ENCODE data around the gene WIPF1.
A peak's percentile ranks its signal among the peaks of the same experiment; 100 is the strongest.

Gene WIPF1

DNA sequence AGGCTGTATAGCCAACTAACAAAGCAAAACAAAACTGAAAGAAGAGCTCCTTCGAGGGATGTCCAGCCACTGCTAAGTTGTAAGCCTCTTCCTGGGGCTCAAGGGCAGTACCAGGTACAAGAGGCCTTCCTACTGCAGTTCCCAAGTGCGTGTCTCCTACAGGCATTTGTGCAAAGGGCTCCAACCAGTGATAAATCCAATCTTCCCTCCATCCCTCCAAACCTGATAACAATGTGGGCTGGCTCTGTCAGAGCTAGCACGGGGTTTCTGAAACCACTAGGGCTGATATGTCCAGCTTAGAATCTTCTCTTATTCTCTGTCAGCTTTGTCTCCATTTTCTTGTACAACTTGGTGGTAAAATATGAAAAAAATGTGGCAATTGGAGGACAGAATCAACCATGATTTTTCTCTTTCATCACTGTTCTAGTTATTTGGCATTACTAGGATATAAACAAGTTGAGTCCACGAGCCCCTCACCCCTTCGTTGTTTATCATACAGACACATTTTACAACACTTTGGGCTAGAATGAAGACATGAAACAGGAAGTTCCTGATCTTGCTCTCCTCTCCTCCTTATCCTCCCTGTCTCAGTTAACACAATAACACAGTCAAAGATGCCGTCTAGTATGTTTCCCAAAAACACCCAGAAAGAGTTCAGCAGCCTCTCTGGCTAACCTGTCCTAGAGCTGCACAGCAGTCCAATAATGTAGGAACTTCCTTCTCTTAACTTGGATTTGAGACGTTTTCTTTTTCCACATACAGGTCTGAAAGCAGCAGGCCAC lies 35.4 kb upstream of the WIPF1 start:
- peak; percentile 73 for FAIRE-seq
- DNase-seq (ENCODE audit: insufficient read length): no peak
- no peak for TF ChIP-seq TAF1 (IDR thresholded peaks at IDR 0.05; ENCODE audit: borderline replicate concordance, low read depth, low read length)
- TF ChIP-seq POLR2A (IDR thresholded peaks at IDR 0.05; ENCODE audit: low read depth, low read length): peak; percentile 23
- TF ChIP-seq POLR2AphosphoS5 (IDR thresholded peaks at IDR 0.05; ENCODE audit: low read depth, low read length): no peak; the same call in 1 of the 2 replicates

DNA sequence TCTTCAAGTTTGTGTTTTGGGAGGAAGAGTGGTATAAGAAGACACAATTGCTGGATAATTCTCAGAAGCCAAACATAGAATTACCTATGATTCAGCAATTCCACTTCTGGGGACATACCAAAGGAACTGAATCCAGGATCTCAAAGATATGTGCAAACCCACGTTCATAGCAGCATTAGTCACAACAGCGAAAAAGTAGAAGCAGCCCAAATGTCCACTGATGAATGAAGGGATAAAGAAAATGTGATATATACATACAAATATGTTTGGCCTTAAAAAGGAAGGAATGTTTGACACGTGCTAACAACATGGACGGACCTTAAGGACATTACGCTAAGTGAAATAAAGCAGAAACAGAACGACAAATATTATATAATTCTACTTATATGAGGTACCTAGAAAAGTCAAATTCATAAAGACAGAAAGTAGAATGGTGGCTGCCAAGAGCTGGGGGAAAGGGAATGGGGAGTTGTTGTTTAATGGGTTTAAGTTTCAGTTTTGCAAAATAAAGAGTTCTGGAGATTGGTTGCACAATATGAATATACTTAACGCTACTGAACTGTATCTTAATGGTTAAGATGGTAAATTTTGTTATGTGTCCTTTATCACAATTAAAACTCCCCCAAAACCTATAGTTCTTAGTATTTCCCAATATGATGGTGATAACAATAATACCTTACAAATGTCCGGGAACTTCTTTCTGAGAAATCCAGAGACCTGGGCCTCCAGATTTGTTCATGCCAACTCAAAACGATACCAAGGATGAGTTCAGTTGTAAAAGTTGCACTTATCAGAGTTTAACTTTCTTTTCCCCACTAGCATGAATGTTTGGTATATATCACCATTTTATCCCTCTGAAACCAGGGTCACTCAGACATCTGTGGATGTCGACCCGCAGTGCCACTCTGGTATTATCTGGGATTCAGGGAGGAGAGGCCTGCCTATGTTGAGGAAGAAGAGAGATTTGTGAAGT lies 33.7 kb upstream of the WIPF1 start:
- TF ChIP-seq TAF1 (IDR thresholded peaks at IDR 0.05; ENCODE audit: borderline replicate concordance, low read depth, low read length): no peak
- TF ChIP-seq POLR2AphosphoS5 (IDR thresholded peaks at IDR 0.05; ENCODE audit: low read depth, low read length): no peak
- no peak for TF ChIP-seq POLR2A (IDR thresholded peaks at IDR 0.05; ENCODE audit: low read depth, low read length)
- DNase-seq (ENCODE audit: insufficient read length) (no peak), FAIRE-seq (no peak)

DNA sequence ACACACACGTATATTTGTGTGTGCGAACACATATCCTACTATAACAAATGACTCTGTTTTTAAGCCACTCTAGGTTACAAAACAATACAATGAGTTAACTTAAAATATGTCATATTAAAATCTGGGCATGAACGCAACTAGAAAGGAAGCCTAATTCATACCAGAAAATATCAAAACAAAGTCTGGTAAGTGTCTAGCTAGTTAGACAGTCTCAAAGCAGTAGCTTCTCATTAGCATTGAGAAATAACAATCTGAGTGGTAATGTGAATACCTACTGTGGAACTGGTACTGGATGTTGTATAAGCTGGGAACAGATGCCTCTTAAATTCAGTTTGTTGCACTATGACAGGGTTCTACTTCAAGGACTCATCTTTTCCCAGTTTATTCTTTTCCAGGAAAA lies 32.5 kb upstream of the WIPF1 start:
- no peak for TF ChIP-seq TAF1 (IDR thresholded peaks at IDR 0.05; ENCODE audit: borderline replicate concordance, low read depth, low read length)
- no peak for TF ChIP-seq POLR2AphosphoS5 (IDR thresholded peaks at IDR 0.05; ENCODE audit: low read depth, low read length)
- no peak for TF ChIP-seq POLR2A (IDR thresholded peaks at IDR 0.05; ENCODE audit: low read depth, low read length)
- DNase-seq (ENCODE audit: insufficient read length) (no peak), FAIRE-seq (peak; percentile 44)

DNA sequence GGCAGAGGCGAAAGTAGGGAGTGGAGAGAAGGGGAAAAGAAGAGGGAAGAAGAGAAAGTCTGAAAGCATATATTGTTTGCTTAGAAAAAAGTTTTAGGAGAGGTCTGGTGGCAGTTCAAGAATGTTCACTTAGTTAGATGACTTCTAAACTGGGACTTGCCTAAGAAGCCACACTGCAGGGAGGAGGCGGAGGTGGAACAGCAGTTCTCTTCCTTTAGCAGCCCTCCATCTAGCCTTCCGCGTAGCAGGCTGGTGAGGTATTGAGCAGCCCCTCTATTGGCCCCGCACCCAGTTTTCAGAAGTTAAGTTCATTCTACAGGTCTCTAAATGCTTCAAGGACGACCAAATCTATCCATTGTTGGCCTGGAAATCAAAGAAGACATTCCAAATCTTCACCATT lies 31.9 kb upstream of the WIPF1 start:
- DNase-seq (ENCODE audit: insufficient read length) (no peak), FAIRE-seq (no peak)
- no peak for TF ChIP-seq TAF1 (IDR thresholded peaks at IDR 0.05; ENCODE audit: borderline replicate concordance, low read depth, low read length)
- TF ChIP-seq POLR2AphosphoS5 (IDR thresholded peaks at IDR 0.05; ENCODE audit: low read depth, low read length): no peak
- TF ChIP-seq POLR2A (IDR thresholded peaks at IDR 0.05; ENCODE audit: low read depth, low read length): no peak

DNA sequence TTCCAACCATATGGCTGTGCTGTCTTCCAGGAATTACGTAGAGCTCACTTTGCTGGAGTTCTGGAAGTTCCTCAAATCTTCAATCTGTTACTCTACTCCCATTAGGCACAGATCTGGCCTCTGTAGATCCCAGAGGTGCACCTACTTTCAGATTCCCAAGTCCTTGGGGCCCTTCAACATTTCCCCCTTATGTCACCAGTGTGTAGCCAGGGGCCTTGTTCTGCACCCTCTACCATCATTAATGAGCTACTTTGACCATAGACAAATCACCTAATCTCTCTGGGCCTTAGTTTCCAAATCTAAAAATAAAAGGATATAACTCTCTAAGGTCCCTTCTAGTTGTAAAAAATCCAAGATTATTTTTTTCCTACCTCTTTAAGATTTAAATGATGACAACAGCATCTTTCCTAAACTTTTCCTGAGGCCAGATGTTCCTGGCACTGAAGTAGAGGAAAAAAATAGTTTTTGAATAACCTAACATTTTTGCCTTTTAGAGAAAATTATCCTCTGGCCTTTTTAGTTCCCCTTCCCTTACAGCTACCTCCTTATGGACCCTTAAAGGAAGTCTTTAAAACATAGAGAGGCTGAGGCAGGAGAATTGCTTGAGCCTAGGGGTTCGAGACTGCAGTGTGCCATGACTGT lies 31.0 kb upstream of the WIPF1 start:
- no peak for DNase-seq (ENCODE audit: insufficient read length)
- no peak for FAIRE-seq

DNA sequence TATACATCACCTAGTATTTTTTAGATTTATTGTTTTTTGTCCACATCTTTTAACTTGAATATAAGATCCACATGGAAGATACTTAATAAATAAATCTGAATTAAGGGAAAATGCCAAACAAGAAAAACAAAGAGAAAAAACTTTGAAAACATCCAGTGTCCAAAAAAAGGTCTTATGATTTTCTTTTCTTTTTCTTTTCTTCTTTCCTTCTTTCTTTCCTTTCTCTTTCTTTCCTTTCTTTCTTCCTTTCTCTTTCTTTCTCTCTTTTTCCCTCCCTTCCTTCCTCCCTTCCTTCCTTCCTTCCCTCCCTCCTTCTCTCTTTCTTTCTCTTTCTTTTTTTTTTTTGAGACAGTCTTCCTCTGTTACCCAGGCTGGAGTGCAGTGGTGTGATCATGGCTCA lies 29.6 kb upstream of the WIPF1 start:
- no peak for TF ChIP-seq POLR2AphosphoS5 (IDR thresholded peaks at IDR 0.05; ENCODE audit: low read depth, low read length)
- no peak for TF ChIP-seq TAF1 (IDR thresholded peaks at IDR 0.05; ENCODE audit: borderline replicate concordance, low read depth, low read length)
- TF ChIP-seq POLR2A (IDR thresholded peaks at IDR 0.05; ENCODE audit: low read depth, low read length): no peak
- FAIRE-seq: no peak
- no peak for DNase-seq (ENCODE audit: insufficient read length)

More for the DNA sequence above, 31.0 kb upstream of the WIPF1 start:
- no peak for TF ChIP-seq POLR2A (IDR thresholded peaks at IDR 0.05; ENCODE audit: low read depth, low read length)
- no peak for TF ChIP-seq TAF1 (IDR thresholded peaks at IDR 0.05; ENCODE audit: borderline replicate concordance, low read depth, low read length)
- no peak for TF ChIP-seq POLR2AphosphoS5 (IDR thresholded peaks at IDR 0.05; ENCODE audit: low read depth, low read length)

DNA sequence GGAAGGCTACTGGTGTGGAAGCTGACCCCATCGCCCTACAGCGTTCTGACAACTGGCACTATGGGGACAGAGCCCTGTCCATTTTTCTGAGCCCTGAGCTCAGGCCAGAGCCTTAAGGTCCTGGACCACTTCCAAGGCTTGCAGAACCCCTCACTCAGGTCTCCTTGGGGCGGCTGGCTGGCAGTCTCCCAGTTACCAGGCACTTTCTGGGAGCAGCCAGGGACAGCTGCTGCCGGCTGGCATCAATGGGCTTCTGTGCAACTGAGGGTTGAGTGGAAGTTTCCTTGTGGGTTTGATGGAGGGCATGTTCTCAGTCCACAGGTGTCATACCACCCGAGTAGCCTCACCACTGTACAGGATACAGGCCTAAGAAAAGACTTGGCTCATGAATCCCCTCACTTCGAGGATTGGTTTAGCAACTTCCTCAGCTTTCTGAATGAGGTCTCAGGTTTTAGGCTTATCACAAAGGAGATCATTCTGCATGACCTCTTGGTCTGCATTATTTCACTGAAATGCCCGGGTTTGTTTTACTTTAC lies 27.4 kb upstream of the WIPF1 start:
- DNase-seq (ENCODE audit: insufficient read length) (no peak), FAIRE-seq (no peak)

DNA sequence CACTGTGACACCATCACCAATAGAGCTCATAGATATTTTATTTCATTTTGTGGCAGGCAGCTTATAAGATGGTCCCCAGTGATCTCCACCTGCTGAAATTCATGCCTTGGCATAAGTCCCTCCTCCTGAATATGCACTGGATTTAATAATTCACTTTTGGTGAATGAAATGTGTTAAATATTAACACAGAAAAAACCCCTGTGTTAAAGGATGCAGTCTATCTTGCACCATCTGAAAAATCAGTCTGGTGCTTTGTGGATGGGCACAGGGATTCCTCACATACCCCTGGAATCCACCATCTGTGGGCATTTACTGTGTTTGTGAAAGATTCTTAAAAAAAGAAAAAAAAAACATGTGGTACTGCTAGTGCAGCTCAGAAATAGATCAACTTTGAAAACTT lies 26.1 kb upstream of the WIPF1 start:
- no peak for DNase-seq (ENCODE audit: insufficient read length)
- no peak for FAIRE-seq
- TF ChIP-seq POLR2AphosphoS5 (IDR thresholded peaks at IDR 0.05; ENCODE audit: low read depth, low read length): no peak
- TF ChIP-seq POLR2A (IDR thresholded peaks at IDR 0.05; ENCODE audit: low read depth, low read length): no peak
- no peak for TF ChIP-seq TAF1 (IDR thresholded peaks at IDR 0.05; ENCODE audit: borderline replicate concordance, low read depth, low read length)

More for the DNA sequence above, 27.4 kb upstream of the WIPF1 start:
- TF ChIP-seq TAF1 (IDR thresholded peaks at IDR 0.05; ENCODE audit: borderline replicate concordance, low read depth, low read length): no peak
- no peak for TF ChIP-seq POLR2A (IDR thresholded peaks at IDR 0.05; ENCODE audit: low read depth, low read length)
- TF ChIP-seq POLR2AphosphoS5 (IDR thresholded peaks at IDR 0.05; ENCODE audit: low read depth, low read length): no peak

DNA sequence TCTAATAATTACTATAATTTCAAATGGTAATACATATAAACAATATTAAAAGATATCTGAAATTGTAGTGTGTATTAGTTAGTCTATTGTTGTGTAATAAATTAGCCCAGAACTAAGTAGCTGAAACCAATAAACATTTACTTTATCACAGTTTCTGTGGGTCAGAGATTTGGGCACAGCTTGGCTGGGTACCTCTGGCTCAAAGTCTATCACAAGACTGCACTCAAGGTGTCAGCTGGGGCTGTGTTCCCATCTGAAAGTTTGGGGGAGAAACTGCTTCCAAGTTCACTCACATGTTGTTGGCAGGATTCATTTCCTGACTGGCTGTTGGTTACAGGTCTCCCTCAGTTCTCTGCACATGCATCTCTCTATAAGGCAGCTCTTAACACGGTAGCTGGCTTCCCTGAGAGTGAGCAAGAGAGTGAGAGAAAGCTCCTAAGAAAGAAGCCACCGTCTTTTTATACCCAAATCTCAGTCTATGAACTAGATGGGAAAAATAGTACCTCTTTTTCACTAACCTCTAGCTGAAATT lies 25.6 kb upstream of the WIPF1 start:
- TF ChIP-seq POLR2A (IDR thresholded peaks at IDR 0.05; ENCODE audit: low read depth, low read length): no peak
- no peak for TF ChIP-seq TAF1 (IDR thresholded peaks at IDR 0.05; ENCODE audit: borderline replicate concordance, low read depth, low read length)
- TF ChIP-seq POLR2AphosphoS5 (IDR thresholded peaks at IDR 0.05; ENCODE audit: low read depth, low read length): no peak
- DNase-seq (ENCODE audit: insufficient read length) (no peak), FAIRE-seq (peak; percentile 60)

DNA sequence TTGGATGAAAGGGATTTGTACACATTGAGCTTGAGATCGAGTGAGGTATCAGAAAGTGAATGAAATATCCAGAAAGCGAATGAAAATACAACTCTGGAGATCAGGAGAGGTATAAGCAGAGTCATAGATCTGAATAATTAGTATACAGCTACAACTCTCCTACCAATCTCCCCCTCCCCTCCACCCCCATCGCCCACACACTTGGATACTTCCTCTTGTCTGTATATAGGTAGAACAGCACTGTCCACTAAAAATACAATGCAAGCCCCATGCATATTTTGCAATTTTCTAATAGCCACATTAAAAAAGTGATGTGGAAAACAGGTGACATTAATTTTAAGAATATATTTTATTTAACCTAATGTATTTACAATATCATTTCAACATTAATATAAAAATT lies 23.7 kb upstream of the WIPF1 start:
- TF ChIP-seq POLR2A (IDR thresholded peaks at IDR 0.05; ENCODE audit: low read depth, low read length) (no peak), POLR2AphosphoS5 (IDR thresholded peaks at IDR 0.05; ENCODE audit: low read depth, low read length) (no peak), TAF1 (IDR thresholded peaks at IDR 0.05; ENCODE audit: borderline replicate concordance, low read depth, low read length) (no peak)
- no peak for DNase-seq (ENCODE audit: insufficient read length)
- no peak for FAIRE-seq
